Right lobe of liver (tissue), 6 donors: ENCODE data around the gene GDPD5. TPM values are rescaled to one million over a fixed set of nuclear protein-coding genes. Genes with fewer than 3 reads are reported as not detected.

Experiments
- ATAC-seq, 4 donors: fragments of 200-7000 bp; cut with Tn5 transposase; one replicate each; pipeline ENCODE4 v1.9.1; 2020; ENCODE audit warnings: mild to moderate bottlenecking in 4 of 4, moderate library complexity in 4 of 4
- DNase-seq, 3 donors: peaks; one replicate each; pipeline ENCODE4 v3.0.0-alpha.2; 2020
- H3K27ac ChIP-seq, 3 donors: fragments of 200-600 bp; one replicate each; pipeline ENCODE4 v1.8.0; 2022
- H3K27me3 ChIP-seq, 2 donors: fragments of 200-600 bp; one replicate each; pipeline ENCODE4 v1.8.0; 2022
- H3K36me3 ChIP-seq, 4 donors: fragments of 200-600 bp; sonication (generic) in 1 of 4; one replicate each; pipeline versions ENCODE4 v1.5.1 to v1.8.0; 2017 to 2022; ENCODE audit warnings: control low read depth in 1 of 4
- H3K4me1 ChIP-seq, 4 donors: fragments of 200-600 bp; sonication (generic) in 1 of 4; one replicate each; pipeline versions ENCODE4 v1.5.1 to v1.8.0; 2017 to 2022; ENCODE audit warnings: control low read depth in 1 of 4
- H3K4me3 ChIP-seq, 3 donors: fragments of 200-600 bp; one replicate each; pipeline ENCODE4 v1.8.0; 2022
- H3K9me3 ChIP-seq, 4 donors: fragments of 200-600 bp; sonication (generic) in 1 of 4; one replicate each; pipeline versions ENCODE4 v1.5.1 to v1.8.0; 2017 to 2022; ENCODE audit warnings: control low read depth in 1 of 4
- POLR2A ChIP-seq: fragments of 450-650 bp; IDR thresholded peaks from one replicate; pipeline ENCODE4 v1.6.1; 2017; ENCODE audit warnings: antibody characterized with exemption, mild to moderate bottlenecking
- WGBS: methylation state at CpG from one replicate; pipeline ENCODE4 v1.1.6; 2018; ENCODE audit warnings: low coverage, low lambda C conversion rate; ENCODE audit not compliant: insufficient coverage; ENCODE audit errors: missing lambda C conversion rate; 5-methylcytosine and 5-hydroxymethylcytosine counted together
- intact Hi-C, 2 donors: fragments of 100-400 bp; cut with DNase I; formaldehyde crosslinking; loops; one replicate each; pipeline versions ENCODE4 v1.11.2 to v1.14.1; 2022
- total RNA-seq, 6 experiments: library from RNA; depleted of rRNA in 2 of 6; stranded (reverse); fragments of >200 nt in 2 of 6; fragmentation: NEBNext Ultra II Directional in 3 of 6; extraction: Animal tissue kit (Norgen Biotek cat#: 25700) in 3 of 6; gene quantifications; one replicate each; pipeline versions ENCODE4 v1.1.0 to v1.2.4, GENCODE V29; 2016 to 2023
- TF ChIP-seq, protein P1 (sequence below), 4 donors: fragments of 200-600 bp in 3 of 4; fragments of 450-650 bp in 1 of 4; IDR thresholded peaks; one replicate each; pipeline versions ENCODE4 v1.5.1 to v1.8.0; 2016 to 2022; ENCODE audit warnings: antibody characterized with exemption in 4 of 4, mild to moderate bottlenecking in 2 of 4
- donor health status: DM: no; HTN: yes; CAD: no.
- donor health status: DM: no; HTN: no; CAD: no.
- donor health status: DM: no; HTN: no; CAD: no.
- donor health status: DM: no; HTN: yes; CAD: no.
- donor health status: DM: no; HTN: yes; CAD: no.

Gene GDPD5
- total RNA-seq, 6 experiments from 2014 or later, result 2.0 to 10.7 (median 4.1) TPM

DNA sequence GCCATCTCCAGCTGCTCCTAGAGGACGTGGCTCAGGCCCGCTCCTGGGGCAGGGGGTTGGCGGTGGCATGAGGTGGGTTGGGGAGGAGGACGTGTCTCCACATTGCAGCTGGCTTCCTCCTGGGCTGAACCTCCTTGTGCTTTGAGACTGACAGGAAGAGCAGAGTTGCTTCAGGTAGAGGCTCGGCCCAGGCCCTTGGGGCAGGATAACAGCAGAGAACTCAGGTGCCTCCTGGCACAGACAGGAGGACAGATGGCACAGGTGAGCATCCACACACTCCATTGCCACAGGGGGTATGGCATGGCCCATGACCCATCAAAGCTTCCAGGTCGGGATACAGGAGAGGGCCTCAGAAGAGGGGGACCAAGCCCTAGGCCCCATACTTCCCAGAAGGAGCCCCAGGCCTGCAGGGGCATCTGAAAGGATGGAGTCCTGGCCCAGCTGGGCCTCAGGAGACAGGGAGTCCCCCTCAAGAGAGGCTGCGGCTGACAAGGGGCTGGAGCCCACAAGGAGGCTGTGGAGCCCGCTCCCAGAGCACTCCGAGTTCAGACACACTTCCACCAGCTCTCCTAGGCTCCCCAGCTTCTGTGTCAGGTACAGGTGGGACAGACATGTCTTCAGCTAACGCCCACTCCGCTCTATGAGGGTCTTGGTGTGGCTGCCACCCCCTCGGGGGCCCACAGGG lies 90.7 kb downstream of the GDPD5 start:
- no peaks in the 10 kb centered on the region for H3K9me3 ChIP-seq
- DNase-seq (no peak), ATAC-seq (no peak)
- no peaks in the 10 kb centered on the region for H3K27me3 ChIP-seq
- no peaks in the 10 kb centered on the region for H3K4me1 ChIP-seq
- 20% methylated on average over 1 of the region's 12 CpGs for WGBS
- no peaks in the 10 kb centered on the region for H3K36me3 ChIP-seq
- no peak for TF ChIP-seq POLR2A
- TF ChIP-seq, protein P1, sequence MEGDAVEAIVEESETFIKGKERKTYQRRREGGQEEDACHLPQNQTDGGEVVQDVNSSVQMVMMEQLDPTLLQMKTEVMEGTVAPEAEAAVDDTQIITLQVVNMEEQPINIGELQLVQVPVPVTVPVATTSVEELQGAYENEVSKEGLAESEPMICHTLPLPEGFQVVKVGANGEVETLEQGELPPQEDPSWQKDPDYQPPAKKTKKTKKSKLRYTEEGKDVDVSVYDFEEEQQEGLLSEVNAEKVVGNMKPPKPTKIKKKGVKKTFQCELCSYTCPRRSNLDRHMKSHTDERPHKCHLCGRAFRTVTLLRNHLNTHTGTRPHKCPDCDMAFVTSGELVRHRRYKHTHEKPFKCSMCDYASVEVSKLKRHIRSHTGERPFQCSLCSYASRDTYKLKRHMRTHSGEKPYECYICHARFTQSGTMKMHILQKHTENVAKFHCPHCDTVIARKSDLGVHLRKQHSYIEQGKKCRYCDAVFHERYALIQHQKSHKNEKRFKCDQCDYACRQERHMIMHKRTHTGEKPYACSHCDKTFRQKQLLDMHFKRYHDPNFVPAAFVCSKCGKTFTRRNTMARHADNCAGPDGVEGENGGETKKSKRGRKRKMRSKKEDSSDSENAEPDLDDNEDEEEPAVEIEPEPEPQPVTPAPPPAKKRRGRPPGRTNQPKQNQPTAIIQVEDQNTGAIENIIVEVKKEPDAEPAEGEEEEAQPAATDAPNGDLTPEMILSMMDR (IDR thresholded peaks at IDR 0.05), result no peak
- intact Hi-C loops, result no loop called here
- H3K4me3 ChIP-seq, result no peak overlapping the region
- no peak overlapping the region for H3K27ac ChIP-seq

DNA sequence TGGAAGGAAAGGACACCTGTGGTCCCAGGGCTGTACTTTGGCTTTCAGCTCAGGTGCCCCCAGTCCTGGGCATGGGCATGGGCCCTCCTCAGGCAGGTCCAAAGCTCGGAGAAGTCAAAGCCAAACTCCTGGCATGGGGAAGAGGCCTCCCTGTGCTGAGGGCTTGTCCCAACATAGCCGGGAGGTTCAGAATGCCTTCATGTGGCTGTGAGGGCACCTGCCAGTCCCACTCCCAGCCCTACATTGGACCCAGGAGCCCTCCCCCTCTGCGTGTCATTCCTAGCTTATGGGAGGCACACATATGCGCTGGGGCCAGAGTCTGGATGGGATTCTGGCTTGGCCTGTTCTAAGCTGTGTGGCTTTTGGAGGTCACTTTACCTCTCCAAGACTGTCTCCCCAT lies 91.7 kb downstream of the GDPD5 start:
- Histone ChIP-seq H3K4me1 (peaks cover 0 to 4% (median 0%) of the 10 kb centered on the region in 4 donors), H3K4me3 (no peak overlapping the region), H3K36me3 (no peaks in the 10 kb centered on the region), H3K27me3 (peaks cover 0 to 6% of the 10 kb centered on the region in 2 donors), H3K27ac (no peak overlapping the region), H3K9me3 (no peaks in the 10 kb centered on the region)
- no CpG with 5 or more reads among the region's 4 CpGs for WGBS
- ATAC-seq (no peak), DNase-seq (no peak)
- intact Hi-C loops, result no loop called here
- TF ChIP-seq POLR2A, result no peak
- TF ChIP-seq, protein P1 (IDR thresholded peaks at IDR 0.05), result no peak

DNA sequence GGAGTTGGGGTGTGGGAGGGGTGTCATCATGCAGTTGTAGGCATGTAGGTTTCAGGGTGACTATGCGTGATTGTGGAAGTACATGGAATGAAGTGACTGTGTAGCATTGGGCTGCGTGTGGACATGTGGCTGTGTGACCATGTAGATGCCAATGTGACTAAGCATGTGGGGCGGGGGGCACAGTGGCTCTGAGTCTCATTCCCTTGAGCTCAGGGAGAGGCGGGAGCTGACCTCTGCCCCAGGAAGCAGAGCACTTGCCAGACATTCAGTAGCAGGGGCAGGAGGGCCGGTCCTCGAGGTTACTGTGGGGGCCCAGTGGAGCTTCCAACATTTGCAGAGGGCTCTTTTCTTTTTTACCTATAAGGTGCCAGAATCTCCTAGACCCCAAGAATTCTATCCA lies 92.3 kb downstream of the GDPD5 start:
- no peak for ATAC-seq
- H3K27me3 ChIP-seq, result peaks cover 0 to 6% of the 10 kb centered on the region in 2 donors

DNA sequence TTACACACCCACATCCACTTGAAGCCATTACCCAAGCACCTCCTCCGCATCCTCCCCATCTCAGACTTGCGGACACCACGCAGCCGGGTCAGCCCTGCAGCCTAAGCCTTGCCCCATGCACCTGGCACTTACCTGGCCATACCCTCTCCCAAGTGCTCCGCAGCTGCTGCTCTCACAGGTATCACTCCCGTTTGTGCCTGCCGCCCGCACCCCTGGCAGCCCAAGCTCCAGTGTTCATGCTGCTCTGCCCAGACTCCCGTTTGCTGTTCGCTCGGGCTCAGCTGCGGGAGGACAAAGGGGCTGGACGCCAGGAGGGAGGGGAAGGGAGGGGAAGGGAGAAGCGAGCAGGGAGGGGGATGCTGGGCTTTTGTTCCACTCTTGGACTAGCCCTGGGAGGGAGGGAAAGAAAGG lies 92.8 kb downstream of the GDPD5 start, which contains the start of gene KLHL35:
TSS of gene KLHL35 (minus strand) at position 293 of the 411 bp plus-strand sequence. CDS start 2,574 bp downstream, outside the sequence.
- ATAC-seq (no peak), DNase-seq (no peak)
- Histone ChIP-seq H3K9me3 (no peaks in the 10 kb centered on the region), H3K36me3 (no peaks in the 10 kb centered on the region), H3K27ac (no peak within 1 kb of the TSS), H3K27me3 (peaks cover 0 to 6% of the 10 kb centered on the region in 2 donors), H3K4me3 (no peak within 1 kb of the TSS), H3K4me1 (peaks cover 0 to 4% (median 0%) of the 10 kb centered on the region in 4 donors)
- no peak for TF ChIP-seq POLR2A
- TF ChIP-seq, protein P1 (IDR thresholded peaks at IDR 0.05), result no peak
- WGBS, result 24% methylated on average over 12 of the region's 14 CpGs
- intact Hi-C loops, result no loop called here

More for the DNA sequence above, 92.3 kb downstream of the GDPD5 start:
- no CpG with 5 or more reads among the region's 6 CpGs for WGBS
- Histone ChIP-seq H3K4me3 (no peak overlapping the region), H3K9me3 (no peaks in the 10 kb centered on the region), H3K27ac (no peak overlapping the region), H3K4me1 (peaks cover 0 to 4% (median 0%) of the 10 kb centered on the region in 4 donors), H3K36me3 (no peaks in the 10 kb centered on the region)
- TF ChIP-seq POLR2A, result no peak
- TF ChIP-seq, protein P1 (IDR thresholded peaks at IDR 0.05), result no peak
- DNase-seq, result no peak
- intact Hi-C loops, result no loop called here
